Activated CD8-positive, alpha-beta memory T cell treated with anti-CD3 and anti-CD28 coated beads, Interleukin-2, amount 50 U/mL, for 1 hour (primary cell): Measurements from ENCODE around the gene HLA-DMB.

Source experiments
- DNase-seq: peaks from one replicate; pipeline ENCODE4 v3.0.0-alpha.2; 2020; ENCODE audit errors: extremely low read depth

The HLA-DMB gene

GRCh38 chr6:32940656-32941213 lies at the start of gene HLA-DMB:
Gene HLA-DMB, minus strand, starts transcription at chr6:32941028. Its CDS starts 221 bp downstream, at chr6:32940807.
- peak; percentile 35 for DNase-seq

GRCh38 chr6:32989368-32989767 lies 48.5 kb upstream of the HLA-DMB start:
- no peak for DNase-seq

GRCh38 chr6:32984622-32985389 lies 44.0 kb upstream of the HLA-DMB start:
- peak; percentile 77 for DNase-seq

GRCh38 chr6:32983964-32984621 lies 43.3 kb upstream of the HLA-DMB start:
- no peak for DNase-seq

GRCh38 chr6:32983493-32983848 lies 42.6 kb upstream of the HLA-DMB start:
- no peak for DNase-seq

GRCh38 chr6:32982702-32983492 lies 42.1 kb upstream of the HLA-DMB start:
- no peak for DNase-seq

GRCh38 chr6:32982084-32982701 lies 41.4 kb upstream of the HLA-DMB start:
- no peak for DNase-seq

GRCh38 chr6:32980488-32981038 lies 39.7 kb upstream of the HLA-DMB start:
- DNase-seq = no peak

GRCh38 chr6:32979720-32980487 lies 39.1 kb upstream of the HLA-DMB start:
- DNase-seq = no peak

GRCh38 chr6:32977953-32978324 lies 37.1 kb upstream of the HLA-DMB start:
- DNase-seq = no peak

GRCh38 chr6:32977272-32977952 lies 36.6 kb upstream of the HLA-DMB start:
- DNase-seq = no peak

GRCh38 chr6:32976334-32977069 lies 35.7 kb upstream of the HLA-DMB start:
- no peak for DNase-seq

GRCh38 chr6:32975886-32976285 lies 35.1 kb upstream of the HLA-DMB start:
- no peak for DNase-seq

- no peak for DNase-seq
Measured at GRCh38 chr6:32974541-32975308, 33.9 kb upstream of the HLA-DMB start.

GRCh38 chr6:32974016-32974333 lies 33.1 kb upstream of the HLA-DMB start:
- DNase-seq = no peak

GRCh38 chr6:32973144-32974015 lies 32.6 kb upstream of the HLA-DMB start:
- DNase-seq = peak; percentile 55

GRCh38 chr6:32972353-32973143 lies 31.7 kb upstream of the HLA-DMB start:
- DNase-seq = no peak
